ENCODE results near the gene PLPP1. TPM values are rescaled to one million over a fixed set of nuclear protein-coding genes. Genes with fewer than 3 reads are reported as not detected.

PLPP1 gene
- total and polyA plus RNA-seq, 2 of the 8 experiments (the other 6 are each of a cell fraction or from before 2014, with no cell fraction given), result 43.7 to 91.3 TPM

- TF ChIP-seq CHD7 (IDR thresholded peaks at IDR 0.05; ENCODE audit: insufficient replicate concordance, low read length) (no peak), ZNF274 (IDR thresholded peaks at IDR 0.05; ENCODE audit: borderline replicate concordance, extremely low read depth, low read length) (no peak), E2F6 (IDR thresholded peaks at IDR 0.05) (no peak), GABPA (IDR thresholded peaks at IDR 0.05; ENCODE audit: borderline replicate concordance, insufficient read depth, low read length) (no peak), RFX5 (IDR thresholded peaks at IDR 0.05; ENCODE audit: borderline replicate concordance, low read depth, low read length) (no peak), KDM5A (IDR thresholded peaks at IDR 0.05; ENCODE audit: low read length) (no peak), RBBP5 (IDR thresholded peaks at IDR 0.05; ENCODE audit: borderline replicate concordance, low read depth, low read length) (no peak), USF2 (IDR thresholded peaks at IDR 0.05; ENCODE audit: low read length) (no peak), SIX5 (IDR thresholded peaks at IDR 0.05; ENCODE audit: low read depth, low read length) (no peak)
Observed at GRCh38 chr5:55483885-55484284, 50.9 kb downstream of the PLPP1 start (continued).

All from H1 (cell line).